GM18868 (cell line): ENCODE results near the gene NAA60.

ENCODE experiments used
- ATAC-seq: cut with Tn5 transposase; IDR thresholded peaks from one replicate; pipeline ENCODE4 v1.9.1; 2021; ENCODE audit warnings: mild to moderate bottlenecking, moderate library complexity; ENCODE audit not compliant: unreplicated experiment

NAA60 gene

GRCh38 chr16:3536271-3536731 lies 92.8 kb downstream of the NAA60 start:
- no peak for ATAC-seq
